Measurements from ENCODE around the gene PLXNA4.

PLXNA4 gene

DNA sequence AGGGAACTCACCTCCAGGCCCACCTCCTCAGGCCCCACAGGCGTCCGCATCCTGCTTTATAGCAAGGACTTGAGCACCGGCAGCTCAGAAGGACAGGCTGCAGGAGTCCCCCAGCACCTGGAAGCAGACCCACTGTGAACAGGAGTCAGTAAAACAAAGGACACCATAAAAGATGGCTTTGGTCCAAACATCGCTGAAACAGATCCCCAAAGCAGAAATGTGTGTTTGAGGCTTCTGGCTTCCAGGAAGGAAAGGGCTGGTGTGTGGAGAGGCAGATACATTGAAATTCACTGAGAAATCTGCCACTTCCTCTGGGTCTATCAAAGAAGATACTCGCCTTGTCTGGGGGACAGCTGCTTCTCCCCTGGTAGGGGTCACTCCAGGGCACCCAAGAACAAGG lies 286.2 kb downstream of the PLXNA4 start:
- TF ChIP-seq, protein P1, sequence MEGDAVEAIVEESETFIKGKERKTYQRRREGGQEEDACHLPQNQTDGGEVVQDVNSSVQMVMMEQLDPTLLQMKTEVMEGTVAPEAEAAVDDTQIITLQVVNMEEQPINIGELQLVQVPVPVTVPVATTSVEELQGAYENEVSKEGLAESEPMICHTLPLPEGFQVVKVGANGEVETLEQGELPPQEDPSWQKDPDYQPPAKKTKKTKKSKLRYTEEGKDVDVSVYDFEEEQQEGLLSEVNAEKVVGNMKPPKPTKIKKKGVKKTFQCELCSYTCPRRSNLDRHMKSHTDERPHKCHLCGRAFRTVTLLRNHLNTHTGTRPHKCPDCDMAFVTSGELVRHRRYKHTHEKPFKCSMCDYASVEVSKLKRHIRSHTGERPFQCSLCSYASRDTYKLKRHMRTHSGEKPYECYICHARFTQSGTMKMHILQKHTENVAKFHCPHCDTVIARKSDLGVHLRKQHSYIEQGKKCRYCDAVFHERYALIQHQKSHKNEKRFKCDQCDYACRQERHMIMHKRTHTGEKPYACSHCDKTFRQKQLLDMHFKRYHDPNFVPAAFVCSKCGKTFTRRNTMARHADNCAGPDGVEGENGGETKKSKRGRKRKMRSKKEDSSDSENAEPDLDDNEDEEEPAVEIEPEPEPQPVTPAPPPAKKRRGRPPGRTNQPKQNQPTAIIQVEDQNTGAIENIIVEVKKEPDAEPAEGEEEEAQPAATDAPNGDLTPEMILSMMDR (IDR thresholded peaks at IDR 0.05; ENCODE audit: extremely low read depth, missing control alignments): no peak
- no peak for DNase-seq (ENCODE audit: low spot score)

DNA sequence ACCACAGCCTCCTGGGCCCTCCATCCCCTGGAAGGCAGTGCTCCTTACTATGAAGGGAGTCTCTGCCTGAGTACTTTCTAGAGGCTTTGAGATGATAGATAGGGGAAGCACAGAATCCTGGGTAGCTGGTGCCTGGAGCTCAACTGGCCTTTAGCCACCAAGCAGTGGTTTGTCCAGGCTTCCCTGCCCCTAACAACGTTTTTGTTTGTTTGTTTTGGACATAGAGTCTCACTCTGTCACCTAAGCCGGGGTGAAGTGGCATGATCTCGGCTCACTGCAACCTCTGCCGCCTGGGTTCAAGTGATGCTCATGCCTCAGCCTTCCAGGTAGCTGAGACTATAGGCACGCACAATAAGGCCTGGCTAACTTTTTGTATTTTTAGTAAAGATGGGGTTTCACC lies 289.4 kb downstream of the PLXNA4 start:
- DNase-seq (ENCODE audit: low spot score): no peak
- TF ChIP-seq, protein P1 (IDR thresholded peaks at IDR 0.05; ENCODE audit: extremely low read depth, missing control alignments): no peak

DNA sequence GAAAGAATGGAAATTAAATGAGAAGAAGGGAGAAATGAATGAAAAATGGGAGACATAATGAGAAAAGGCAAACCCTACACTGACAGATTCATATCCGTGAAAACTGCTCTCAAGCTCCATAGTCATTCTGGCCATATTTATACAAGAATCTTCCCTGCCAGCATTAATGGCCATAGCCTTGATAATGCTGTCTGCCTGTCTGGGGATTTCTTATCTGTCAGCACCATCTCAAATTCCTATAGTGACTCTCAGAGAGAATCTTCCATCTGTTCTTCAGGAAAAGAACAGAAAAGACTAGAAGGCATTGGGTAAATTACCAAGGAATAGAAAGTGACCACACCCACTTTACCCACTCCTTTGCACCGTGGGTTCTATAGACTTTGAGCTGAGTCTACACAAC lies 295.9 kb downstream of the PLXNA4 start:
- TF ChIP-seq, protein P1 (IDR thresholded peaks at IDR 0.05; ENCODE audit: extremely low read depth, missing control alignments): no peak
- no peak for DNase-seq (ENCODE audit: low spot score)

DNA sequence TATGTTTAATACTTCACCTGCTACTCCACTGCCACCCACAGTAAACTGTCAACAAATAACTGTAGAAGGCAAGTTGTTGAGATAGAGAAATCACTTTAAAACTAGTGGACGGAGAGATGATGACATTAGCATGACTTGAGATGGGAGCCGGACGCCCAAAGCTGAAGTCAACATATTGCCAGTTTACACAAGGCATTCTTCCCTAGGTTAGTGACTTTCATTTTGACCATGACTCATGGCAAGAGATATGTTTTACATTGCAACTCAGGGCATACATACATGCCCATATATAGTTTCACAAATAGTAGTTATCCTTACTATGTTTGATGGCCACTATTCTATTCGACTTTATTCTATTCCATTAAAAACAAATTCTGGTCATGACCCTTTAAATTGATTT lies 296.6 kb downstream of the PLXNA4 start:
- DNase-seq (ENCODE audit: low spot score): no peak

DNA sequence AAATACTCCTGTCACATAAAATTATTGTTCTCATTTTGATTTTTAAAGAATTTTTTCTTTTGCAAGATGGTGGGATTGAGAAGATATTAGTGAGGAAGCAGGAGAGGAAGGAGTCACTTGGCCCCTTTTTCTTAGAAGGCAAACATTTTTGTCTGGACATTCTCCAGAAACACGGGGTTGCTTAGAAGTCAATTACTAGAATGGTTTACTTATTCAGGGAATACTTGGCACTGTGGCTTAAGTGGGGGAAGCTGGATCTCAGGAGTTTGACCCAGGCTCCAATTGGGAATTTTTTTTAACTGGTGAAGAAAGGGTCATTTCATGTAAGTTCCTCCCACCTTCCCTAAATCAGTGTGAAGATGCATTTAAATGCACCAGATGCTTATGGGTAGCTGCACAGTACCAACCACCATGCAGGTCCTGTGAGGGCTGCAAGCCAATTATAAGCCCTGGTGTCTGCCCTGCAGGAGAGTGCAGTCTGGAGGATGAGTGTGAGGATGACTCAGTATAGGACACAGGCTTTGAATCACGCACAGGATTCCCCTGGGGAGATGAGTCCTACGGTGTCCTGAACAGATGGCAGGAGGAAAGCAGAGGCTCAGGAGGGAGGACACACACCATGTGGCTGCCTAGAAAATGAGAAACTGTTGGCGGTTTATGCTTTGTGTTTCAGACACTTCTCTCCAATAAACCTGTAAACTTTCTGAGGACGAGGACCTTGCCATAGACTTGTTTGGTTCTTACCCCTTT lies 299.1 kb downstream of the PLXNA4 start:
- no peak for DNase-seq (ENCODE audit: low spot score)
- TF ChIP-seq, protein P1 (IDR thresholded peaks at IDR 0.05; ENCODE audit: extremely low read depth, missing control alignments): no peak

More for the DNA sequence above, 296.6 kb downstream of the PLXNA4 start:
- TF ChIP-seq, protein P1 (IDR thresholded peaks at IDR 0.05; ENCODE audit: extremely low read depth, missing control alignments): no peak

DNA sequence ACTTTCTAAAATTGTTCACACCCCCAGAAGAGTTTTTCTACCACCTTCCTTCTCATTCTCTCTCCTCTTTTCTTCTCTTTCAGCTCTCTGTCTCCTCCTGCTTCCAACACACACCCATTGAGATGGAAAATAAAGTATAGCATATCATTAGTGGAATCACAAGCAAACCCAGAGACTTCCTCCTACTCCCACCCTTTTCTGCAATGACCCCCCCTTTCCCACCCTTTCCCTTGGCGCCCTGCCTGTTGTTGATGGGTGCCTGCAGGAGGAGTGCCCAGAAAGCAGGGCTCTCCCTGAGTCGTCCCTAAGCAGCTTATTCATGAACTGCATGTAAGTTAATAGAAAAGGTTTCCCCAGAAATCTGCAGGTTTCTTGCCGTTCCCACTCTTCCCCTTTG lies 300.0 kb downstream of the PLXNA4 start:
- TF ChIP-seq, protein P1 (IDR thresholded peaks at IDR 0.05; ENCODE audit: extremely low read depth, missing control alignments): no peak
- no peak for DNase-seq (ENCODE audit: low spot score)

DNA sequence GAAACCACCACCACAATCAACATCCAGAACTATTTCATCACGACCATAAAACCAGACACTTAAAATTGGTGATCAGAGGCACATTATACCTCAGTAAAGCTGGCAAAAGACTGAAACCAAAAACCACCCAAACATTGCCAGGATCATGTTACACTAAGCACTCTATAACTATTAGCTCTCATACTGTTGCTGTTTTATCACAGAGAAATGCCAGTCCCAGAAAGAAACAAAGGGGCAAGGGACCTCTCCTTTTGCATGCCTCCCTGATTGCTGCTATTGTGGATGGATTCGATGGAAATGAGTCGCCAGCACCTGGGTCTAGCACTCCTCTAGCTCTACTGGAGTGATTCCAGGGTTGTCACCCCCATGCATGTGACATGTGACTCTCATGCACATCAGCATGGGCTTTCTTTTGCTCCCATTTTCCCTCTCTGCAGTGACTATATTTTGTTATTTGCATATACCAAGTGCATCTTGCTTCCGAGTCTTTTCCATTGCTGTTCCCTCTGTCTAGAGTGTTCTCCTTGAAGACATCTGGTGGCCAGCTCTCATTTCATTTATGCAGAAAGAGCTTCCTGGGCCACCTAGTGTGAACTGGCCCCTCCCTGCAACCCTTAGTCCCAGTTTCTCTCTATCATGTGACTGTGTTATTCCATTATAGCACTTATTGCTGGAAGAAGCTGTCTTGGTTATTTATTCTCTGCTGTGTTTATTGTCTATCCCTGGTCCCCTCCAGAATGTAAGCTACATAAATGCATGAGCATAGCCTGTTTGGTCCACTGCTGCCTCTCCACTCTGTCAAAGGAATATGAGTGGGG lies 300.6 kb downstream of the PLXNA4 start:
- DNase-seq (ENCODE audit: low spot score): no peak
- TF ChIP-seq, protein P1 (IDR thresholded peaks at IDR 0.05; ENCODE audit: extremely low read depth, missing control alignments): no peak

Data from GM20000 (cell line).